ENCODE measurements around the gene KCNJ6.
"Not testable (repeated sequence)": the region's sequence is repeated elsewhere in the genome, so short reads cannot be mapped to it uniquely, and the experiment has no call there.

GRCh38 chr21:37761406-37761805 is 154.9 kb downstream of the KCNJ6 start:
- TF ChIP-seq CTCF, POLR2AphosphoS5, POLR2A (IDR thresholded peaks at IDR 0.05): not testable (repeated sequence)
